NOMO-1 treated with DMSO at 0.1 percent for 48 hours (cell line): ENCODE data around the gene SLC34A3.

Experiments used
- DNase-seq: peaks from one replicate; lab custom pipeline; 2025; ENCODE audit not compliant: unreplicated experiment; lab: John Stamatoyannopoulos, UW

SLC34A3 gene

DNA sequence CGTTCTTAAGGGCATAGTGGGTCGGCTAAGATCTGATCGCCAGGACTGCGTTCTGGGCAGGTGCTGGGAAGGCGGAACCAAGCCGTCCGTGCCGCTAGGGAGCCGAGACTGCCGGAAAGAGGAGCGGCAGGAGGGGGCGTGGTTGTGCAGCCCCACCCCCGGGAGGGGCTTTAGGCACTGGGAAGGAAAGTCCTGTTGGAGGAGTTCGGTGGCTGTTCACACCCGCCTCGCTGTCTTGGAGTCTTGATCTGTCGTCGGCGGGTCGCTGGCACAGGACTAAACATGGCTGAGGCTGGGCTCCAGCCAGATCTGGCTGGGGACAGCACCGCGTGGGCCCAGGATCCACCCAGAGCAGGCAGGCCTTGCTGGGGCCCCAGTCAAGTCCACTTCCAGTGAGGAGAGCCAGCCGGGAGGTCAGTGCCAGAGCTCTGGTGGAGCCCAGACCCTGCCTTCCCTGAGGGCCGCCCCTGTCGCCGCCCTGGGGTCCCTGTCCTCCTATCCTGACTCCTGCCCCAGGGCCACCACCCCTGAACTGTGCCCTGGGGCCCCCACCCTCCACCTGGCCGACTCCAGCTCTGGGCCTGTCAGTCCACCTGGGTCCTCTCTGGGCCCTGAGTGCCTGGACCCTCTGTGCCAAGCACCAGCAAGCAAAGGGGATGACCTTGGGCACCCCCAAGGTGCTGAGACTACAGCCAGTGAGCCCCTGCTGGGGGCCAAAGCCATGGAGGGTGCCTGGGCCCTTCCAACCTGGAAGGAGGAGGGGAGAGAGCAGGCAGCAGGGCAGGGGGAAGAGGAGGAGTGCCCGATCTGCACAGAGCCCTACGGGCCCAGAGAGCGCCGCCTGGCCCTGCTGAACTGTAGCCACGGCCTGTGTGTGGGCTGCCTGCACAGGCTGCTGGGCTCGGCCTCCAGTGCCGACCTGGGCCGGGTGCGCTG is 13.2 kb upstream of the SLC34A3 start:
- no peak for DNase-seq

DNA sequence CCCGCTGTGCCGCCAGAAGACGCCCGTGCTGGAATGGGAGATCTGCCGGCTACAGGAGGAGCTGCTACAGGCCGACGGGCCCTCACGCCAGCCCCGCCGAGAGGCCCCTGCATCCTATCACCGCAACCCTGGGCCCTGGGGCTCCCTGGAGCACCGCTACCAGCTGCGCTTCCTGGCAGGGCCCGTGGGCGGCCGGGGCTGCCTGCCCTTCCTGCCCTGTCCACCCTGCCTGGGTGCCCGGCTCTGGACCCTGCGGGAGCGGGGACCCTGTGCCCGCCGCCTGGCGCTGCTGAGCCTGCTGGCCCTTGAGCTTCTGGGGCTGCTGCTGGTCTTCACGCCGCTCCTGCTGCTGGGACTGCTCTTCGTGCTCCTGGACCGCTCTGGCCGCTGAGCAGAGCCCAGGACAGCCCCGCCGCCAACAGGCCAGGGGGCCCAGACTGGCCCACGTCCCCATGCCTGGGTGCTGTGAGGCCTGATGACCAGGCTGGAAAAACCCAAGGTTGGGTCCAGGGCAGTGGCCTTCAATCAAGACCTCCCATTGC is 12.4 kb upstream of the SLC34A3 start:
- DNase-seq = no peak

DNA sequence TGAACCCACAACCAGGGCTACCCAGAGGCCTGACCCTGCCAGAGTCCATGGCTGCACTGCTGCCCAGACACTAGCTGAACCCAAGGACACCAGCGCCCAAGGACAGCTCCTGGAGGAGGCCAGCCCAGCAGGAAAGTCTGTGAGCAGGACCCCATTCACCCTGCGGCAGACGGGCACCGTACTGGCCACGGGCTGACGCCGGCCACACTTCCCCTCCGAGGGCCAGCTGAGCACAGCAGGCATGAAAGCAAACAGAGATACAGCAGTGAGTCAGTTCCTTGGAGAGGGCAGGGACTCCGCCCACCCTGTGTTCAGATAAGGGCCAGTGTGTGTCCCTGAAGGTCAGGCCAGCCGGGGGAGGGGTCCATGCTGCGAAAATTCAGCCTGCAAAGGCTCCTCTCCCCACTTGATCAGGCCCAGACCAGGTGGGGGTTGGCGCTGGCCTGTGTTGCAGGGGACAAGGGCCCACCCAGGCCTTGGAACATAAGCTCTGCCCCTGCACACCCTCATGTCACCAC is 11.9 kb upstream of the SLC34A3 start:
- no peak for DNase-seq

DNA sequence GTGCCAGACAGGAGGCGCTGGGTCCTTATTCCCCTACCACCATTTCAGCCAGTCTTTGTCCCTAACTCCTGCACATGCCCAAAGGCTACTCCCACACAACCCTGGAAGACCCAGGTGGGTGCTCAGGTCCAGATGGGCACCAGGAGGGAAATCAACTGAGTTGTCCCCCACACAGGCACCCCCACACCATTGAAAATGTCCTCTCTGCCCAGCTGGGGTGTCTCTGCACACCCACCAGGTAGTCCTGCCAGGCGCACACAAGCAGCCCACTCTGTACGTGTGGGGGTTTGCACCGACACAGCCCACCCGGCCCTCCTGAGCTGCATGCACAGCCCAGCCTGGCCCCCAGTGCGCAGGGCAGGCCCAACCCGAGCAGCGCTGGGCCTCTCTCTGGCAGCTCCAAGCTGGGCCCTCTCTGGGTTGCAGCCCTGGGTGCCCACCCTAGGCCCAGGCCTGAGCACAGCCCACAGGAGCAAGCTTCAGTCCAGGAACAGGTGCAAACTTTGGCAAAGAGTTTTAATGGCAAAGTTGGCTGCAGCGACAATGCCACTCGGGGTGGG is 10.9 kb upstream of the SLC34A3 start:
- DNase-seq = no peak

DNA sequence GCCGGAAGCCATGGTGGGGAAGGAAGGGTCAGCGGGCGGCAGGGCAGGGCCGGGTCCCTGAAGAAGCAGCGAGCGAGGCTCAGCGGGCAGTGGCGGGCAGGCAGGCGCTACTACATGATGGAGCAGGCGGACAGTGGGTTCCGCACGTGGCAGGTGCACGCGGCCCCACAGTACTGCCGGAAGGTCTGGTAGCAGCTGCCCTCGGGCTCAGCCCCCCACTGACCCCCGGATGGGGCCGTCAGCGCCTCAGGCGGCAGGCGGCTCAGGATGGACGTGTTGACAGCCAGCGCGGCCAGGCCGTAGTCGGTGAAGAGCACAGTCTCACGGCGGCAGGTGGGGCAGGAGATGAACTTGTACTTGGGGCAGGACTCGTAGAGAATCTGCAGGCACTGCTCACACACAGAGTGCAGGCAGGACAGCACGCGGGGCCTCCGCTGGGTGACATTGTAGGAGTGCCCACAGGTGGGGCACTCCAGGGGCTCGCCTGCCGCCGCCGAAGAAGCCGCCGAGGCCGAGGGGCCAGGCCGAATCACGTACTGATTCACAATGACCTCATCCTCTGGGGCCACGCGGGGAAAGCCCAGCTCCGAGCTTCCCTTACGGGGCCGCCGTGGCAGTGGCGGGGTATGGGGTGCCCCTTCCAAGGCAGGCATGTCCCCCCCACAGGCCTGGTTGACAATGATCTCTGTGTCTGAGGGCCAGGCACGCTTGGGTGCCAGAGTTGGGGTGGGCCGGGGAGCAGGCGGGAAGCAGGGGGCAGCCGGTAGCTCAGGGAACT is 10.2 kb upstream of the SLC34A3 start:
- no peak for DNase-seq

DNA sequence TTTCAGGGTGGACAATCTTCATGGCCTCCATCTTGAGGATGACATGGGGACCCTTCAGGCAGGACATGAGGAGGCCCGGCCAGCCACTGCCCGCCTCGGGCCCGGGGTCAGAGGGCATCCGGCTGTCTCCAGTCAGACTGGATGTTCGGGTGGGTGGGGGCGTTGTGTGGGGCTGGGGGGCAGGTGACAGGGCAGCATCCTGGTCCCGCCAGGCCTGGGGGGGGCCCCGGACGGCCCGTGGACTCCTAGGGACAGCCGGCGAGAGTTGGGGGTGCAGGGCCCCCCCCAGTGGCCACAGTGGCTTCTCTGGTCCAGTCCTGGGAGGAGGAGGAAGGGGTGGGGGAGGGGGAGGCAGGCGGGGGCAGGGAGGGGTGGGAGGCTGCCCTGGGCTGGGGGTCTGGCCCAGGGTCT is 9.6 kb upstream of the SLC34A3 start:
- no peak for DNase-seq

DNA sequence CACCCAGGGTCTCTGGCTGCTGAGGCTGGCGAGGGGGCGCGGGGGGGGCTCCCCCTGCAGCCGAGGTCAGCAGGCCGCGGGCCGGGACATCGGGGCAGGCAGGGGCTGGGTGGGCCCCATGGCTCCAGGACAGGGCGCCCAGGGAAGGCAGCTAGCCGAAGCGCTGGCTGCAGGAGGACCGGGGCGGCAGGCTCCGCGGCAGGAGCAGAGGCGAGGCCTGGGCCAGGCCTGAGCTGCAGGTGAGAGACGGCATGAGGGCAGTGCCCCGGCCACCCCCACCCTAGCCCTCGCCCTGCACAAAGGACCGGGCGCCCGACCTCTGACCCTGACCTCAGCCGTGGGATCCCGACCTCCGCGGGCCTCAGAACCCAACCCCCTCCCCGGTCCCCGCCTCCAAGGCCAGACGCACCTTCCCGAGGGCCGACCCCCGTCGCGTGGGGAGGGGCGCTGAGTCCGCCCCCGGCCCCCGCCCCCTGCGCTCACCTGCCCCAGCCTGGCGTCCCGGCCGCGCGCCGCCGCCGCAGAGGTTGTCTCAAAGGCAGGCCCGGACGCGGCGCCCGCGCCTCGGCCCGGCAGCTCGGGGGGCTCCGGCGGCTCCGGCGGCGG is 9.1 kb upstream of the SLC34A3 start:
- DNase-seq = no peak

DNA sequence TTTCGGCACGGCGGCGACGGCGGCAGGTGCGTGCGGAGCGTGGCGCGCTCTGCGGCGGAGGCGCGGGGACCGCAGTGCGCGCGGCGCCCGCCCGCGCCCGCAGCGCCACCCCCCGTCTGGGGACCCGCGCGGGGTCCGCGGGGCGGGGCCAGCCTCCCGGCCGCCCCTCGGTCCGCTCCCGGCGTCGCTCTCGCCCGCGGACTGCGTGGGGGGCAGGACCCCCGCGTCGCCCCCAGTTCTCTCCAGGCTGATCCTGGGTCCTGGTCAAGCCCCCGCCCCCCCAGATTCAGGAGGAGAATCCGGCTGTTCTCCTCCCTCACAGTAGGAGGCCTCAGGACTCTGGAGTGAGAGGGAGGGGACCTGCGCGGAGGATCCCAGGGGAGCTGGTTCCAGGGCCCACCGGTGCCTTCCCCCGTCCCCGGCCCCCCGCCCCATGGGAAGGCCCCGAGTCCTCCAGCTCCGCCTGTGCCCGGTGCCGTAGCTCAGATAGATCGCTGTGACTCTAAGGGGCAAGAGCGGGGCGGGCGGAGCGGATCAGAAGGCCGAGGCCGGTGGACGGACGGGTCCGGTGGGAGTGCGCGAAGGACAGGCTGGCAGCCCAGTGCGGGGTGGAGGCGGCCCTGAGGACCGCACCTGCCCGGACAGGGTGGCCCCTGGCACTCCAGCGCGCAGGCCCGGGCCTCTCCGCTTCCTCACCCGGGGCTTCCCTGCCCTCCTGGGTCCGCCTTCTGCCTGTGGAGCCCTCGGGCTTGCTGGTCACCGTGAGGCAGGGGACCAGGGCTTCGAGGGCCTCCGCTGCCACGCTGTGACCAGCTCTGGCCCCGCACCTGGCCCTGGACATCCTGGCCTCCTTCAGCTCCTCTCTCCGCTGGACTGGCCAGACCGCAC is 8.3 kb upstream of the SLC34A3 start, which contains the start of gene RNF208:
TSS of gene RNF208 (minus strand) at position 51 of the 888 bp plus-strand sequence. CDS start 1,028 bp downstream, outside the sequence.
- no peak for DNase-seq

DNA sequence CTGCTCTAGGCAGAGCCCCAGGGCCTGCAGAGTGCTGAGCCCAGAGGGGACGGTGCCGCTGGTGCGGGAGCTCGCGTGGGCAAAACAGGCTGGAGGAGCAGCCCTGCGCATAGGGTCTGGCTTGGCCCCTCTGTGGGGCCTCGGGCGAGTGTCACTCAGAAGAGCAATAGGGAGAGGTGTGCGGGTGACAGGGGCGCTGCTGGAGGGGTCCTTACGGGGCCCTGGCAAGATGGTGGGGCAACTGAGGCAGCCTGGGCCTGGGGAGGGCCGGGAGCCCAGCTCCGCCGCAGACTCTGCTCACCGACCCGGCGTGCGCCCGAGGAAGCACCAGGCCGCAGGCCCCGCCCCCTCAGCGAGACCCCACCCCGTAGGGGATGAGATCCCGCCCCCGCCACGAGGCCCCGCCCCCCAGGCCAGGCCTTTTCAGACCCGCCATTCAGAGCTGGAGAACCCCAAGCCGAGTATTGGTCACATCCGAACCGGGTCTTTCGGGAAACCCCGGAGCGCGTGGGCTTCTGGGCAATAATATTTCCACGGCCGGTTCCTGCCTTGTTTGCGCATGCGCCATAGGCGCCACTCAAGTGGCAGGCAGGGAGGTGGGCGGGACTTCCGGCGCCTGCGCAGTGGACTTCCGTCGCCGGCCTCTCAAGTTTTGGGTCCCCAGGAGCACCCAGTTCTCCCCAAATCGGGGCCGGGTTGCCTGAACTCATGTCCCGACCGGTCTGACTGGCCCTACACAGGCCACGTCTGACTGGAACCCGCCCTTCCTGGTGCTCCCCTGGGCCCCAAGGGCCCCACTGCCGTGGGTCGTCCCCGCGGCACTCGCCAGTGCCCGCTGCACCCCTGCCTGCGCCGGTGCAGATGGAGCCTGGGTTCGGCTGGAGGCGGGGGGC is 7.4 kb upstream of the SLC34A3 start:
- DNase-seq = peak; percentile 99

DNA sequence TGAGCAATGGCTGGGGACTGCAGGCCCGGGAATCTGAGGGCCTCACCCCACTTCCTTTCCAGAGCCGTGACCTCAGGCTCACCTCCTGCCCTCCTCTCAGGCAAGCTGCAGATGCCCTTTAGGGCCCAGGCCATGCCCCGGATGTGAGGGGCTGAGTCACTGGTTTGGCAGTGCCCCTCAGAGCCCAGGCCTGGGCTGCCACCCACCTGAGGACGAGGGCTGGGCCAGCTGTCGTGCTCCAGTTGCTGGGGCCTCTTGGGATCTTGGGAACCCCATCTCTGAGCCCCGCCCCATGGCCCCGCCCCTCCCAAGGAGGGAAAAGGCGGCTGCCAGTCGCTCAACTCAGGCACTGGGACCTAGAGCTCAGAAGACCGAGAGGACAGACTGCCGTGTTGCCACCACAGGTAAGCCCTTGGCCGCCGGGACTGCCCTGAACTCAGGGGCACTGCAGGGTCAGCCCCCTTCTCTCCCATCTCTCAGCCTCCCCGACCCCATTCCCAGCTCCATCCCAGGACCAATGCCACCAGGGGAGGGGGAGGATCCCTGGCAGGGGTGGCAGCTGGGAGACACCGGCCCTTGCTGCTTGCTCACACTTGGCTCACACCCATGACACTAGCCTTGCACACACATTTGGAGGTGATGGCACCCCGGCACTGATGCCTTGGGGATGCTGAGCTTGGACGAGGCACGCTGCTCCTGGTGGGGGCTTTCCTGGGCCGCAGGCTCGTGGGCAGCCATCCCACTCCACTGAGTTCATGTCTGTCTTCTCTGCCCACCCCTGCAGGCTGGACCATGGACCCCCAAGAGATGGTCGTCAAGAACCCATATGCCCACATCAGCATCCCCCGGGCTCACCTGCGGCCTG is 5.6 kb upstream of the SLC34A3 start, which contains the start of gene CYSRT1:
TSS of gene CYSRT1 (plus strand) at position 345 of the 865 bp plus-strand sequence. CDS start at position 793, 448 bp downstream.
- peak; percentile 18 for DNase-seq

DNA sequence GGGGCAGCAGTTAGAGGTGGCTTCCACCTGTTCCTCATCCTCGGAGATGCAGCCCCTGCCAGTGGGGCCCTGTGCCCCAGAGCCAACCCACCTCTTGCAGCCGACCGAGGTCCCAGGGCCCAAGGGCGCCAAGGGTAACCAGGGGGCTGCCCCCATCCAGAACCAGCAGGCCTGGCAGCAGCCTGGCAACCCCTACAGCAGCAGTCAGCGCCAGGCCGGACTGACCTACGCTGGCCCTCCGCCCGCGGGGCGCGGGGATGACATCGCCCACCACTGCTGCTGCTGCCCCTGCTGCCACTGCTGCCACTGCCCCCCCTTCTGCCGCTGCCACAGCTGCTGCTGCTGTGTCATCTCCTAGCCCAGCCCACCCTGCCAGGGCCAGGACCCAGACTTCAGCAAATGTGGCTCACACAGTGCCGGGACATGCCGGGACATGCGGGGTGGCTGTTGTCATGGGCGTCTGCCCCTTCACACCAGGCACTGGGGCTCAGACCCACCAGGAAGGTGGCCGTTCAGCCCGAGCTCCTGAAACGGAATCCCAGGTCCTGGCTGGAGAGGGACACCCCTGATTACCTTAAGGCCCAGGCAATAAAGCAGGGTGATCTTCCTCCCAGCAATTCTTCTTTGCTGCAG is 4.9 kb upstream of the SLC34A3 start:
- no peak for DNase-seq

DNA sequence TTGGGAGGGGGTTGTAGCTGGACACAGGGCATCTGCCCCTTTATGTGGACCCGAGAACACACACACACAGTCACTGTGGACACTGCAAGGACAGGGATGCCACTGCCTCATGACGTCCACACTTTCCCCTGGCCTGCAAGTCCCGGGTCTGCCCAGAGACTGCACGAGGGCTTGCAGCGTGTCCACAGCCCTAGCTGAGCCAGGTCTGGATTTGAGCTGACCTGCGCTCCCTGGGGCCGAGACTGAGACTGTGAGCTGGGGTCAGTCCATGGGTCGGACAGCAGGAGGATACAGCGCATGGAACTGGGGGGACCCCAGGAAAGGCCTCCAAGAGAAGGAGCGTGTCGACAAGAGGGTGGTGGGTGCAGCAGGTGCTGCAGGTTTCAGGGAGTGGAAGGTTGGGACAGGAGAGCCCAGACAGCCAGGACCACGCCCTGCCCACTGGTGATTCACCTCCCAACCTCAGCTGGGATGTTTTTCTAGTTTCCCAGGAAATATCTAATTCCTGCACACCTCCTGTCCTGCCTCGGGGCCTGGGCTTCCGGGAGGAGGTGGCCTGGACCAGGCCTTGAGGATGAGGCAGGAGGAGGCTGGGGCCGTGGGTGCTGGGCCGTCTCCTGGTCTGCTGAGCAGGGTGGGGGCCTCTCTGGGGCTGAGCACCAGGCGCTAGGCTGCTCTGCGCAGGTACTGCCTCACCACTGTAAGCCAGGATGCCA is 4.2 kb upstream of the SLC34A3 start:
- DNase-seq = no peak

DNA sequence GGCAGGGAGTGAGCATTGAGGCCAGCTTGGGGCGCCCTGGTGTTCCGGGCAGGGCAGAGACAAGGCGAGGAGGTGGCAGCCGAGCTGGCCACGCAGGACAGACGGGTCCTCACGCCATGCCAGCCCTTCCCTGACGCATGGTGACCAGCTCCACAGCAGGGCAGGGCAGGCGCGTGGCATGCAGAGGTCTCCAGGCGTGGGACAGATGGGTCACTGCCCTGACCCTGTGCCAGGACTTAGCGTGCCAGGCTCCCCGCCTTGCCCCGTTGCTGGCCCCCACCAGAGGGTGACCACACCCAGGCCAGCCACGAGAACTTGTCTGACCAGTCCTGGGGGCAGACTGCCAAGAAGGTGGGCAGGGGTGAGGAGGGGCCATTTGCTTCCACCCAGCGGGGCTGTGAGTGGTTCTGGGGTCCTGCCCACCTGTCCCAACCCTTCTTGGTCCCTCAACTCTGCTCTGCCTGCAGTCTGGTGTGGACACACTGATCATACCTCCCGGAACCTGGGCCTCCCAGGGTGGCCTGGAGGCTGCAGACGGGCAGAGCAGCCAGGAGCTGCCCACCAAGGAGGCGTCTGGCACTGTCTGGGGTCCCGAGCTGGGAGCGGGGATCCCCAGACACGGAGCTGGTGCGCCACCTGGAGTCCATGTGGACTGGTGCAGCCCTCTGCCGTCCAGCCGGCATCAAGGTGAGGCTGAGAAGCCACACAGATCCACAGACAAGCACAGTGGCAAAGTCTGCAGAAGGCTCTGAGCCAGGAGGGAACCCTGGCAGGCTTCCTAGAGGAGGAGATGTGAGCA is 3.4 kb upstream of the SLC34A3 start, which contains the start of gene RNF224:
TSS of gene RNF224 (plus strand) at position 449 of the 799 bp plus-strand sequence. CDS start 834 bp downstream, outside the sequence.
- peak; percentile 83 for DNase-seq

DNA sequence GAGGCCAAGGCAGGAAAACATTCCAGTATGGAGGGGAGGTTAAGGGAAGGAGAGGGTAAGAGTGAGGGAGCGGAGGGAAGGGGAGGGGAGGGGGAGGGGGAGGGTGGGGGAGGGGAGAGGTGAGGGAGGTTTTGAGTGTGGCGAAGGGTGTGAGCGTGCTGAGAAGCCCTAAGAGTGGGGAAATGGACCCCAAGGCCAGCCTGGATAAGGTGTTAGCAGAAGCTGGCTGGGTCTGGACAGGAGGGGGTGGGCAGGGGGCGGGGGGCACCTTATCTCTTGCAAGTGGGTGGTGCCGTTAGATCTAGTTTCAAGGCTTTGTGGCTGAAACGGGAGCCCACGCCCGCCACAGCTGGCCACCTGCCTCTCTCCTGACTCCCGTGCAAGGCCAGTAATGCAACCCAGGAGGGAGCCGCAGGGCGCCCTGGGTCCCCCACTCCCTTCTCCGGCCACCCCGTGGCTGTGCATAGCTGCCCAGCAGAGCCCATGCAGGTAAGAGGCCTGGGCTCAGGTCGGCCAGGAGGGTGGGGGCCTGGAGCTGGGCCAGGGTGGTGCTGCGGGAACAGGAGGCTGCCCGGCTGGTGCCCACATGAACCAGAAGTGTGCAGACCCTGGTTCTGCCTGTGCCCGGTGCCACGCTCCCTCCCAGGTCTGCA is 2.7 kb upstream of the SLC34A3 start:
- no peak for DNase-seq

DNA sequence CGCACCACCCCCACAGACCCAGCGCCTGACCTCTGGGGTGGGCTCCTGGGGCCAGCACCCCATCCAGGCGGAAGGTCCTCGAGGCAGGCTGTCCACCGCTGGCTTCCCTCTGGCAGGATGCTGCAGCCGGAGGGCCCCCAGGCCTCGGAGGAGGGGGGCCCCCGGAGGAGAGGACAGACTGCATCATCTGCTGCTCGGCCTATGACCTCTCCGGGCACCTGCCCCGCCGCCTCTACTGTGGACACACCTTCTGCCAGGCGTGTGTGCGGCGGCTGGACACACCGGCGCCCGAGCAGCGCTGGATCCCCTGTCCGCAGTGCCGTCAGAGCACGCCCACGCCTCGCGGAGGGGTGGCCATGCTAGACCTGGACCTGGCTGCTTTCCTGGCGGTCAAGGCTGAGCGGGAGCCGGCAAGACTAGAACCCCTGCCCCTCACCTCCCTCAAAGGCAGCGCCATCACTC is 2.2 kb upstream of the SLC34A3 start:
- no peak for DNase-seq
